GM19452 (cell line): ENCODE data around the gene KATNIP.
A peak's percentile ranks its signal among the peaks of the same experiment; 100 is the strongest.
"Not testable (repeated sequence)": the region's sequence is repeated elsewhere in the genome, so short reads cannot be mapped to it uniquely, and the experiment has no call there.

Experiments used
- ATAC-seq: cut with Tn5 transposase; IDR thresholded peaks from one replicate; pipeline ENCODE4 v1.9.1; 2021; ENCODE audit not compliant: unreplicated experiment

Gene KATNIP

DNA sequence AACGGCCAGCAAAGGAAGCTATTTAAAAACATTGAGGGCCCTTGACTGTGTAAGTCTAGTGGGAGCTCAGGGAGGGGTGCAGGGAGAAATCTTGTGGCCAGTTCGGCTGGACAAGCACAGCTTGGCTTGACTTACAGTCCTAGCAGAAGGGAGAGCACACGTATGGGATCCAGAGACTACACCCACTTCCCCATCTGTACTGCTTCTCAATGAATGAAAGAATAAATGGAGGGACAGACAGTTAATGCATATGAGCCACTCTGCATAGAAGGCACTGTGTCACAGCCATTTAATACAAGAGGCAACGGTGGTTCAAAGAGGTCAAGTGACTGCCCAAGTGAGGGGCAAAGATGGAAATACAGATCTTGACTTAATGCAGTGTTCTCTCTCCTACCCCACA is 15.7 kb upstream of the KATNIP start:
- no peak for ATAC-seq

DNA sequence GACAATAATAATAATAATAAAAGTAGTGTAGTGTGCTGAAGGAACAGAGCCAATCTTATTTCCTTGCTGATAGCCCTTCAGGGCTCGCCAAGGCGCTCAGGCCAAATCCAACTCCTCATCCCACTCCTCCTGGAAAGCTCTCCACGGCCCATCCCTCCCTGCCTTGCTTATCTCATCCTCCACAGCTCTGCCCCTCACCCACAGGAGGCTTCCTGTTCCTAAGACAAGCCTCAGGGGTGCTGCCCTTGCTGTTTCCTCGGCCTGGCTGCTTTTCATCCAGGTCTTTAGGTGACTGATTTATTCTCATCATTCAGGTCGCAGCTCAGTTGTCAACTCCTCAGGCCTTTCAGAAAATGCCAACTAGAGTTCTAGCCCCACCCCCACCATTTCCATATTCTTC is 11.4 kb upstream of the KATNIP start:
- no peak for ATAC-seq

- no peak for ATAC-seq
Observed at GRCh38 chr16:27539120-27539519, 10.8 kb upstream of the KATNIP start.

DNA sequence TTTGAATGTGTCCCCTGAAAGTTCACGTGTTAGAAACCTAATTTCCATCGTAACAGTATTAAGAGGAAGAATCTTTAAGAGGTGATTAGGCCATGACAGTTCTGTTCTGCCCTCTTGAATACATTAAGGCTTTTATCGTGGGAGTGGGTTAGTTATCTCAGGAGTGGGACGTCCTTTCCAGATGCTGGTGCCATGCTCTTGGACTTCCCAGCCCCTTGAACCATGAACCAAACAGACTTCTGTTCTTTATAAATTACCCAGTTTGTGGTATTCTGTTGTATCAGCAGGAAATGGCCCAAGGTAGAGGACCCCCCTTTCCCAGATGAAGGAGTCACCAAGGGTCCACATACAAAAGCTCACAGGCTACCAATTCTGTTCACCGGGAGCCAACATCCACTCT is 10.3 kb upstream of the KATNIP start:
- no peak for ATAC-seq

DNA sequence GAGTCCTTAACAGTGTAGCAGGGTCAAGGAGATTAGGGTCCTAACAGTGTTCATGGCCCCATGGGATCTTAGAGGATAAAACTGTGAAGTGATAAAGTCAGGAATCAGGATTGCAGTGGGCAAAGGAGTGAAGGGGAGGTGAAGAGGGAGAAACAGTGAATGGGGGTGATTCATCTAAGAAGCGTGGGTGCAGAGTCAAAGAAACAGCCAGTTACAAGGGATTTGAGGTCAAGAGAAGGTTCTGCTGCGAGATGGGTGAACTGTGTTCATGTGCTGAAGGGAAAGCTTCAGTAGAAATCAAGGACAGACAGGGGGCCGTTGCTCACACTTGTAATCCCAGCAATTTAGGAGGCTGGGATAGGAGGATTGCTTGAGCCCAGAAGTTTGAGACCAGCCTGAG is 6.1 kb upstream of the KATNIP start:
- no peak for ATAC-seq

DNA sequence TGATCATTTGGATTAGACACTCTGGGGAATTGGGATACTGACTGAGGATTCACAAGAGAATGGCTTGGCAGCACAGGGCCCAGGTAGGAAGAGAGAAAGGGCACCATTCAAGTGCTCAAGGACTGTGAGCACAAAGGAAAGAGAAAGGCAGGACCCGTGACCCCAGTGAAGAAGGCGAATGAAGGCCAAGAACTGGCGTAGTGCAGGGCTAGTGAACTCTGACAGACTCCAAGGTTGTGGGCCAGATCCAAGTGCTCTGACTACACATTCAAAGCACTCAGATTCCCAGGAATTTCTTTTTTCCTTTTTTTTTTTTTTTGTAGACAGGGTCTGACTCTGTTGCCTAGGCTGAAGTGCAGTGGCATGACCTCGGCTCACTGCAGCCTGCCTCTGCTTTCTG is 5.3 kb upstream of the KATNIP start:
- no peak for ATAC-seq

- ATAC-seq = no peak
Observed at GRCh38 chr16:27547134-27547533, 2.8 kb upstream of the KATNIP start.

GRCh38 chr16:27547851-27548250 is 2.1 kb upstream of the KATNIP start:
- no peak for ATAC-seq

DNA sequence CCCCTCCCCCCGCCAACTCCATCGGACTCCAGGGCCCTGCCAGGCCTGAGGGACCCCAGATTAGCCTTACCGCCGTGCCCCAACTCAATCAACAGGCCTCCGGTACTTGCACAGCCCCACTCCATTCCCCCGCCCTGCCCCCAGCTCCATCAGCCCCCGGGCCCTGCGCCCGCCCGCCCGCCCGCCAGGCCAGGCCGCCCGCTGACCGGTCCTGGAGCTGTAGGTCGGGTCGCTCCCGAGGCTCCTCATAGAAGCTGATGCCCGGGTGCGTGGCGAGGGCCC is 539 bp upstream of the KATNIP start:
- ATAC-seq = peak; percentile 30

DNA sequence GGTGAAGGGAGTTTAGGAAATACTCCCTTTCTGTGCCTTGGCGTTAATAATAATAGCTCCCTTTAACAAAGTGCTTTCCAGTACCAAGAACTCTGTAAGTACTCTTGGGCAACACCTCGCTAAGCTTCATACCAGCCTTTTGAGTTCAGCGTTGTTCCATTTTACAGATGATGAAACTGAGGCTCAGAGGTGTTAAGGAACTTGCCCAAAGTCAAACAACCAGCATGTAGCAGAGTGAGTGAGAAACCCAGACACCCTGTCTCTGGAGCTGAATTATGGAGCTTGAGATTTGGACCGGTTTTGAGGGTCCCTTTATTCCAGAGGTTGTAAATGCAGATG is 607 bp downstream of the KATNIP start:
- ATAC-seq = no peak

- ATAC-seq = no peak
Observed at GRCh38 chr16:27551036-27551435, 1.1 kb downstream of the KATNIP start.

- ATAC-seq = no peak
Observed at GRCh38 chr16:27556471-27556870, 6.5 kb downstream of the KATNIP start.

GRCh38 chr16:27558434-27558833 is 8.5 kb downstream of the KATNIP start:
- no peak for ATAC-seq

- ATAC-seq = no peak
Observed at GRCh38 chr16:27558932-27559331, 9.0 kb downstream of the KATNIP start.

- ATAC-seq = no peak
Observed at GRCh38 chr16:27561216-27561615, 11.3 kb downstream of the KATNIP start.

DNA sequence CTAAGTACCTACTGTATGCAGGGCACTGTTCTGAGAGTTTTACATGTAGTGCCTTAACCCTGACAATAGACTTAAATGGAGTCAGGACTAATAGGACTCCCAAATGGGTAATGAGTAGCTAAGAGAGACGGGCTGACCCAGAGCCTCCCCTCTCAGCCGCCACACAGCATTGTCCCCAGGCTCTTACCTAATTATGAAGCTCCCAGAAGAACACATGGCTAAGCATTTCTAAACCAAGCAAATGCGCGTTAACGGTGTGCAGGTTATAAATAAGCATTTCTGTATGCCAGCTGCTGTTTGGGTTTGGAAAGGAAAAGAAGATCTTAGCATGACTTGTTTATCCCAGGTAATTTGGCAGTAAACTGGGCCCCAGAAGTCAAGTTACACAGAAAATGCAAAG is 14.3 kb downstream of the KATNIP start:
- ATAC-seq = no peak

GRCh38 chr16:27566417-27566816 is 16.5 kb downstream of the KATNIP start:
- ATAC-seq = no peak

- ATAC-seq = no peak
Observed at GRCh38 chr16:27568077-27568476, 18.1 kb downstream of the KATNIP start.

DNA sequence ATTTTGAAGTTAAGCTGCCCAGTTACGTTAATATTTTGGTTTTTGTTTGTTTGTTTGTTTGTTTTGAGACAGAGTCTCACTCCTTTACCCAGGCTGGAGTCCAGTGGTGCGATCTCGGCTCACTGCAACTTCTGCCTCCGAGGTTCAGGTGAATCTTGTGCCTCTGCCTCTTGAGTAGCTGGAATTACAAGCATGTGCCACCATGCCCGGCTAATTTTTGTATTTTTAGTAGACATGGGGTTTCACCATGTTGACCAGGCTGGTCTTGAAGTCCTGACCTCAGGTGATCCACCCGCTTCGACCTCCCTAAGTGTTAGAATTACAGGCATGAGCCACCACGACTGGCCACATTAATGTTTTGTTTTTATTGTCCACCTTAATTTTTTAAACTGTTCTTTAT is 21.0 kb downstream of the KATNIP start:
- ATAC-seq = not testable (repeated sequence)

DNA sequence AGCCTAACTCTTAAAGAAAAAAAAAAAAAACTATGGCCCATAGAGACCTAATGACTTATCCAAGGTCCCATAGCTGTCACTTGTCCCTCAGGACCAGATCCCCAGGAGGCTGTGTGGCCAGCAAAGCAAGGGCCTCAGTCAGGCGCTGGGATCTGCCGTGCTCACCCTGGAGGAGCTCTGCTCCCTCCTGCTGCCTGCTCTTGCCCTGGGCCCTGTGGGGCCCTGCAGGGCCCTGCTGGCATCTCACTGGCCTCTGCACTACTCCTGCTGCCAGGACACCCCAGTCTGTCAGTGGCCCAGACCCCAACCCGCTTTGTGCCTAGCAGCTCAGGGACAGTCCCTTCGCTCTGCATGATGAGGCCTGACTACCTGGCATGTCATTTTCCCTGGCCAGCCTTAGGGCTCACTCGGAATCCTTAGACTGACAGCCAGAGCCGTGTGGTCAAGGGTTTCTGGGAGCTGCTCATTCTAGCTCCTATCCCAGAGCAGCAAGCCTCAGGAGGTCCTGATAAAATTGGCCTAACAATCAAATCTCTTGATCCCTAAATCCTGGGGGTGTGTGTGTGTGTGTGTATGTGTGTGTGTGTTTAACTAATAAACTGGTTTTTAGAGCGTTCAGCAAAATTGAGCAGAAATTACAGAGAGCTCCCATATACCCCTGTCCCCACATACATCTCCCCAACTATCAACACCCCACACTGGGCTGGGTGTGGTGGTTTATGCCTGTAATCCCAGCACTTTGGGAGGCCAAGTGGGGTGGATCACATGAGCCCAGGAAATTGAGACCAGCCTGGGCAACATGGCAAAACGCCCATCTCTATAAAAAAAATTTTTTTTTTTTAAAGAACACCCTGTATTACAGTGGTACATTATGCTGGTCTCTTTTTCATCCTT is 21.7 kb downstream of the KATNIP start:
- no peak for ATAC-seq

- no peak for ATAC-seq
Observed at GRCh38 chr16:27572711-27573110, 22.8 kb downstream of the KATNIP start.

GRCh38 chr16:27576729-27577128 is 26.8 kb downstream of the KATNIP start:
- ATAC-seq = no peak
